Testis (tissue), 3 donors: Measurements from ENCODE around the gene RAB17. TPM values are rescaled to one million over a fixed set of nuclear protein-coding genes. Genes with fewer than 3 reads are reported as not detected.

Experiments
- DNase-seq: peaks from one replicate; pipeline ENCODE4 v3.0.0-alpha.2; 2019
- H3K27ac ChIP-seq, 2 donors: fragments of 200-600 bp; sonication (generic); one replicate each; pipeline ENCODE4 v1.5.1; 2019
- H3K27me3 ChIP-seq: fragments of 200-600 bp; sonication (generic); one replicate; pipeline ENCODE4 v1.5.1; 2019
- H3K36me3 ChIP-seq: fragments of 200-600 bp; sonication (generic); one replicate; pipeline ENCODE4 v1.5.1; 2017; ENCODE audit warnings: low read depth; ENCODE audit errors: missing control alignments
- H3K4me1 ChIP-seq: fragments of 200-600 bp; sonication (generic); one replicate; pipeline ENCODE4 v1.5.1; 2019
- H3K4me3 ChIP-seq, 2 donors: fragments of 200-600 bp; sonication (generic); one replicate each; pipeline ENCODE4 v1.5.1; 2017 to 2019
- H3K9me3 ChIP-seq: fragments of 200-600 bp; sonication (generic); one replicate; pipeline ENCODE4 v1.5.1; 2017
- CTCF ChIP-seq, 3 experiments: fragments of 450-650 bp in 2 of 3; fragments of 200-600 bp in 1 of 3; sonication (generic) in 1 of 3; IDR thresholded peaks; one replicate each; pipeline ENCODE4 v1.5.1; 2016 to 2019; ENCODE audit warnings: antibody characterized with exemption in 3 of 3, mild to moderate bottlenecking in 2 of 3, moderate library complexity in 1 of 3
- POLR2A ChIP-seq: fragments of 450-650 bp; IDR thresholded peaks from one replicate; pipeline ENCODE4 v1.6.1; 2017; ENCODE audit warnings: antibody characterized with exemption, mild to moderate bottlenecking, moderate library complexity
- WGBS, 2 donors: methylation state at CpG; one replicate each; pipeline ENCODE4 v1.1.5; 2018; 5-methylcytosine and 5-hydroxymethylcytosine counted together
- intact Hi-C: fragments of 100-400 bp; cut with DNase I; formaldehyde crosslinking; loops from one replicate; pipeline ENCODE4 v1.15.1; 2023; ENCODE audit warnings: low total_unique reads
- polyA plus RNA-seq: library from polyadenylated mRNA; stranded (reverse); fragments of 350-450 nt; fragmentation: Illumina TruSeq; extraction: RNeasy Lipid Tissue Mini Kit (QIAGEN cat#74804); gene quantifications from one replicate; pipeline ENCODE4 v1.2.3, GENCODE V29; 2014; ENCODE audit warnings: low read depth, low replicate concordance; ENCODE audit not compliant: insufficient read depth
- total RNA-seq, 2 donors: library from RNA; depleted of rRNA; stranded (reverse); fragments of >200 nt; gene quantifications; one replicate each; pipeline ENCODE4 v1.2.3, GENCODE V29; 2016

Gene RAB17
- total and polyA plus RNA-seq, 3 donors from 2014 or later = 3.2 to 6.3 (median 3.2) TPM

GRCh38 chr2:237547841-237548416, 42.6 kb downstream of the RAB17 start:
- no peaks in the 10 kb centered on the region for H3K27me3 ChIP-seq
- no peak for DNase-seq
- H3K4me1 ChIP-seq = no peaks in the 10 kb centered on the region
- no peak overlapping the region for H3K4me3 ChIP-seq
- no peak overlapping the region for H3K27ac ChIP-seq
- WGBS, 2 donors = 64 to 74% methylated on average over 9 to 11 of the region's 11 CpGs
- H3K36me3 ChIP-seq = no peaks in the 10 kb centered on the region
- intact Hi-C loops = no loop called here
- TF ChIP-seq CTCF (IDR thresholded peaks at IDR 0.05) = no peak
- TF ChIP-seq POLR2A = no peak
- no peaks in the 10 kb centered on the region for H3K9me3 ChIP-seq

- Histone ChIP-seq H3K9me3 (no peaks in the 10 kb centered on the region), H3K4me3 (no peak overlapping the region), H3K36me3 (no peaks in the 10 kb centered on the region), H3K4me1 (no peaks in the 10 kb centered on the region), H3K27me3 (no peaks in the 10 kb centered on the region), H3K27ac (no peak overlapping the region)
- WGBS, 2 donors = 80 to 89% methylated on average over 6 to 13 of the region's 13 CpGs
- no peak for DNase-seq
- TF ChIP-seq CTCF (IDR thresholded peaks at IDR 0.05) (no peak), POLR2A (no peak)
- intact Hi-C loops = no loop called here
These were observed 43.6 kb downstream of the RAB17 start for GRCh38 chr2:237546876-237547395.

GRCh38 chr2:237546040-237546875, 44.3 kb downstream of the RAB17 start:
- Histone ChIP-seq H3K27ac (no peak overlapping the region), H3K4me3 (no peak overlapping the region), H3K4me1 (peaks cover 3% of the 10 kb centered on the region), H3K36me3 (no peaks in the 10 kb centered on the region), H3K9me3 (no peaks in the 10 kb centered on the region), H3K27me3 (no peaks in the 10 kb centered on the region)
- 87 to 90% methylated on average over 6 to 8 of the region's 8 CpGs for WGBS, 2 donors
- no peak for TF ChIP-seq POLR2A
- TF ChIP-seq CTCF (IDR thresholded peaks at IDR 0.05) = no peak
- DNase-seq = no peak
- intact Hi-C loops = no loop called here

- intact Hi-C loops = no loop called here
- H3K27me3 ChIP-seq = no peaks in the 10 kb centered on the region
- DNase-seq = no peak
- H3K4me3 ChIP-seq = no peak overlapping the region
- TF ChIP-seq CTCF (IDR thresholded peaks at IDR 0.05) (no peak), POLR2A (no peak)
- H3K4me1 ChIP-seq = peaks cover 17% of the 10 kb centered on the region
- no peaks in the 10 kb centered on the region for H3K36me3 ChIP-seq
- H3K27ac ChIP-seq = no peak overlapping the region
- no peaks in the 10 kb centered on the region for H3K9me3 ChIP-seq
- WGBS, 2 donors = 87 to 100% methylated on average over 10 to 18 of the region's 18 CpGs
These were observed 48.4 kb downstream of the RAB17 start for GRCh38 chr2:237542001-237542704.
